ENCODE measurements around the gene ZNF77. TPM values are rescaled to one million over a fixed set of nuclear protein-coding genes. Genes with fewer than 3 reads are reported as not detected.
"Not testable (repeated sequence)": the region's sequence is repeated elsewhere in the genome, so short reads cannot be mapped to it uniquely, and the experiment has no call there.

Gene ZNF77
- total RNA-seq, 1 donor from 2014 or later, result 3.7 TPM

- DNase-seq (ENCODE audit: low read depth in 2 of 2), result no peak
Observed at GRCh38 chr19:2970201-2970835, 25.5 kb upstream of the ZNF77 start.

DNA sequence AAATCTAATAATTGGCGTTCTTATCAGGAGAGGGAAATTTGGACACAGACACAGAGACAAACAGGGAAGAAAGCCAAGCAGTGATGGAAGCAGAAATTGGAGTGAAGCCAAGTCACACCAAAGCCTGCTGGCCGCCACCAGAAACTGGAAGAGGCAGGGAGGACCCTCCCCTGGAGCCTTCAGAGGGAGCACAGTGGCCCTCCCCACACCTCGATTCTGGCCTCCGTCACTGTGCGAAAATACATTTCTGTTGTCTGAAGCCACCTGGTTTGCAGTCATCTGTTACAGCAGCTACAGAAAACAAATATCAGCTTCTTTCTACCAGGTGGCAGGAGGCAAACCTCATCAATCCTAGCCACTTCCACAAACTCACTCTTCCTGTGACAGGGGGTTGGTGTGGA lies 24.3 kb upstream of the ZNF77 start:
- DNase-seq (ENCODE audit: low read depth in 2 of 2), result peak in 1 of 2 donors; percentile 75

GRCh38 chr19:2967972-2968371 lies 23.2 kb upstream of the ZNF77 start:
- DNase-seq (ENCODE audit: low read depth in 2 of 2), result no peak

- no peak for DNase-seq (ENCODE audit: low read depth in 2 of 2)
Observed at GRCh38 chr19:2964874-2965273, 20.1 kb upstream of the ZNF77 start.

DNA sequence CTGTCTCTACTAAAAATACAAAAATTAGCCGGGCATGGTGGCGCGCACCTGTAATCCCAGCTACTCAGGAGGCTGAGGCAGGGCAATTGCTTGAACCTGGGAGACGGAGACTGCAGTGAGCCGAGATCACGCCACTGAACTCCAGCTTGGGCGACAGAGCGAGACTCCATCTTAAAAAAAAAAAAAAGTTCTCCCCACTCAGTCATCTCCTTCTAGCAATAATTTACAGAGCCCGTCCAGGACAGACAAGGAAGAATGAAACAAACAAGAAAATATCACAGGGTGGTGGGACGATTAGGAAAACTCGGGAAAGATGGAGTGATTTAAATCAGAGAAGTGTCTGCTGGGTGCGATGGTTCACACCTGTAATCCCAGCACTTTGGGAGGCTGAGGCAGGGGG lies 18.9 kb upstream of the ZNF77 start:
- not testable (repeated sequence) for DNase-seq (ENCODE audit: low read depth in 2 of 2)

DNA sequence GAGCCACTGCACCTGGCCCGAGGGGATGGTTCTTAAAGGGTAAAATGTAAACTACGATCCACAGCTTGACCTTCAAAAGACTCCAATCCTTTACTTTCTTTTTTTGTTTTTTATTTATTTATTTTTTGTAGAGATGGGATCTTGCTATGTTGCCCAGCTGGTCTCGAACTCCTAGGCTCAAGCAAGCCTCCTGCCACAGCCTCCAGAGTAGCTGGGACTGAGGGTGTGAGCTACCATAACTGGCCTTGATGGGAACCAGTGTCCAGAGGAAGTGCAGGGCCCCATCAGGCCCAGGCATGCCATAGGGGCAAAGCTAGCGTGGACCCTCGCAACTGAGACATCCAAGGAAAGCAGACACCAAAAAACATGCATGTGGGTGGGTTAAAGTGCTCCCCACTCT lies 18.4 kb upstream of the ZNF77 start:
- no peak for DNase-seq (ENCODE audit: low read depth in 2 of 2)

DNA sequence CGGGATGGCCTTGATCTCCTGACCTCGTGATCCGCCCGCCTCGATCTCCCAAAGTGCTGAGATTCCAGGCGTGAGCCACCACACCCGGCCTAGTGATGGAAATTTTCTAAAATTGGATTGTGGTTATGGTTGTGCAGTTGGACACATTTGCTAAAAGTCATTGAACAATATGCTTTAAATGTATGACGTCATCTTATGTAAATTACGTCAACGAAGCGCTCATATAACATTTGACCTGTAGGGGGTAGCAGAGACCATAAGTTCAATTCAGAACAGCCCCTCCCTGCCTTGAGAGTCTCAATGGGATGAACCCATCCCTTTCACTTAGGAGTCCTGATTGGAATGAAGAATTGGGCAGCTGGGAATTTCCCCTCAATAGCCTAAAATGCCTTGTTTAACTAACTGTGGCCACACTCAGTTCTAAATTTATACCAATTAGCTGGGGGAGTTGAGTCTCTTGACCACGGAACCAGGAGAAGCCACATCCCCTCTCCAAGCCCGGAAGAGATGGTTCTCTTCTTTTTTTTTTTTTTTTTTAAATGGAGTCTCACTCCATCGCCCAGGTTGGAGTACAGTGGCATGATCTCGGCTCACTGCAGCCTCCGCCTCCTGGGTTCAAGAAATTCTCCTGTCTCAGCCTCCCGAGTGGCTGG lies 17.4 kb upstream of the ZNF77 start:
- DNase-seq (ENCODE audit: low read depth in 2 of 2), result peak; percentile 78 to 83

DNA sequence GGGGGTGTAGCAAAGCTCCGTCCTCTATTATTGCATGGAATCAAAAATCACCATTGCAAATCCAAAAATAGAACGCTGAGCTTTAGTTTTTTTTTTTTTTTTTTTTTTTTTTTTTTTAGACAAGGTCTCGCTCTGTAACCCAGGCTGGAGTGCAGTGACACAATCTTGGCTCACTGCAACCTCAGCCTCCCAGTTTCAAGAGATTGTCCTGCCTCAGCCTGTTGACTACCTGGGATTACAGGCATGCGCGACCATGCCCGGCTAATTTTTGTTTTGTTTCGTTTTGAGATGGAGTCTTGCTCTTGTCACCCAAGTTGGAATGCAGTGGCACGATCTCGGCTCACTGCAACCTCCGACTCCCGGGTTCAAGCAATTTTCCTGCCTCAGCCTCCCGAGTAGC lies 15.3 kb upstream of the ZNF77 start:
- no peak for DNase-seq (ENCODE audit: low read depth in 2 of 2)

- DNase-seq (ENCODE audit: low read depth in 2 of 2), result no peak
Observed at GRCh38 chr19:2957160-2957559, 12.4 kb upstream of the ZNF77 start.

- no peak for DNase-seq (ENCODE audit: low read depth in 2 of 2)
Observed at GRCh38 chr19:2952953-2953481, 8.2 kb upstream of the ZNF77 start.

DNA sequence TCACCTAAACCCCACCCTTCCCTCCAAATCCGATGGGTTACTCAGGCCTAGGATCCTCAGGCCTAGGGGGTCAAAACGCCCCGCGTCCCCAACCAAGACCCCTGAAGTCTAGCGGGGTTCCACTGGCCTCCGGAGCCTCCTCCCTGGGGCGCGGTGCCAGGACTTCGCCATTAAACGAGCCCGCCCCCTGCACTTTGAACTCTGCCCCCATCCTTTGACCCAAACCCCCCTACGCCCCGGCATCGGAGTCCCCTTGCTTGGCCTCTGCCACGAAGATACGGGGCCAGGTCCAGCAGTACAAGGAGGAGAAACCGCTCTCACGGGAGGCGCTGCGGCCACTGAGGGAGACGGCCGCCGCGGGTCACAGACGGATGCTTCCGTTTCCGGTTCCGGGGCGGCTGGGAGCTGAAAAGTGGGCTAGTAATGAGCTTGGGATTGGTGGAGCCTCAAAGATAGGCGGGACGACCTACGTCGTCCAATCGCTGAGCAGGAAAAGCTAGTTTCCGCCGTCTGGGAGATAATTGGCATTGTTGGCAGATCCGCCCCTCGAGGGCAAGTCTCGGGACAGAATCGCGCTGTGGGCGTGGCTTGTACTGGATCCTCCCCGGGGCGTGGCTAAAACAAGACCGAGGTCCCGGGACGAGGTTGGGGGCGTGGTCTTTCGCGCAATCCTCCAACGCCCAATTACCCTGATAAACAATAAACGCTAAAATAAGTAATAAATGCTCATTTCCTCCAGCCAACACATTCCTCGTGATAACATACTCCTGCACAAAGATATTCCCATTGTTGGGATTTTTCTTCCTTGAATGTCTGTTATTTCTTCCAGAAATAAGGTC lies 5.7 kb upstream of the ZNF77 start:
- DNase-seq (ENCODE audit: low read depth in 2 of 2), result peak; percentile 99 to 100

GRCh38 chr19:2949939-2950285 lies 5.1 kb upstream of the ZNF77 start:
- DNase-seq (ENCODE audit: low read depth in 2 of 2), result peak; percentile 74 to 99

DNA sequence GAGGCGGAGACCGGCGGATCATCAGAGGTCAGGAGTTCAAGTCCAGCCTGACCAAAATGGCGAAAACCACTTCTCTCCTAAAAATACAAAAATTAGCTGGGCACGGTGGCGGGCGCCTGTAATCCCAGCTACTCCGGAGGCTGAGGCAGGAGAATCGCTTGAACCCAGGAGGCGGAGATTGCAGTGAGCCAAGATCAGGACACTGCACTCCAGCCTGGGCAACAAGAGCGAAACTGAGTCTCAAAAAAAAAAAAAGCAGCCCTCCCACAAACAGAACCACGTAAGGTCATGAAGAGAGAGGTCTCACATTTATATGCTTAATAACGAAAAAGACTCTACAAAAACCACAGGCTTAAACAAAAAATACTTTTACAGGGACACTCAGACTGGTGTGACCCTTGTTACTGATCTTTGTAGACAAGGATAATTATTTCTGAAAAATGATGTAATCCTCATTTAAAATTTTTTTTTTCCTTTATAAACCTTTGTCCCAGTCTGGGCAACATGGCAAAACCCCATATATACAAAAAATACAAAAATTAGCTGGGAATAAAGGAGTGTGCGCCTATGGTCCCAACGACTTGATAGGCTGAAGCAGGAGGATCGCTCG lies 909 bp upstream of the ZNF77 start:
- DNase-seq (ENCODE audit: low read depth in 2 of 2), result no peak

DNA sequence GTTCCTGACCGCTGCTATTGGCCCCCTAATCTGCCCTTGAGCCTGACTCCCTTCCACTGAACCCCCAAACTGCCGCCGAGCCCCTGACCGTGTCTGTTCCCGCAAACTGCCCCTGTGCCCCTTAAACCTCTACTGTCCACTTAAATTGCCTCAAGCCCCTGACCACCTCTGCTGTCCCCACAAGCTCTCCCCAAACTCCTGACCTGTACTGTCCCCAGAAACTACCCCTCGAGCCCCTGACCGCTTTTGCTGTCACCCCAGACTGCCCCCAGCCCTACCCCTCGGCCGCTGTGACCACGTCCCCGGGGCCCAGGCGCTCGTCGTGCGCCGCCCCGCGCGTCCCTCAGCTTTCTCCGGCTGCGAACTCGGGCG lies 382 bp downstream of the ZNF77 start:
- no peak for DNase-seq (ENCODE audit: low read depth in 2 of 2)

GRCh38 chr19:2942928-2943640 lies 1.7 kb downstream of the ZNF77 start:
- no peak for DNase-seq (ENCODE audit: low read depth in 2 of 2)

GRCh38 chr19:2935863-2936262 lies 8.9 kb downstream of the ZNF77 start:
- not testable (repeated sequence) for DNase-seq (ENCODE audit: low read depth in 2 of 2)

GRCh38 chr19:2933490-2933910 lies 11.3 kb downstream of the ZNF77 start:
- DNase-seq (ENCODE audit: low read depth in 2 of 2), result no peak

DNA sequence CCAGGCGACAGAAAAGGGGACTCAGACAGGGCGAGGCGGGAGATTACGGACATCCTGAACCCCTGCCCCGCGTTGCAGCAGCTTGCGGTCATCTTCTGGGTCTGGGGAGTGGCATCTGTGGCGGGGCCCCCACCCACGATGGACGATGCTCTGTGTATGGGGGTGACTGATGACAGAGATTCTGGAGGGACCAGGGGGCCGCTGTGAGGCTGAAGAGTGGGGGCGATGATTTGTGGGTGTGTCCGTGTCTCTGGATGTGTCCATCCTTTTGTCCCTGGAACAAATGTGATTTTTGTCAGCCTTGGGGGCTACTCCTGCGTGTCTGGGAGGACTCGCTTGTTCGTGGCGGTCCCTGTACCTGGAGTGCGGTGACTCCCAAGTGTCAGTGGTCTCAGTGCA lies 17.7 kb downstream of the ZNF77 start:
- no peak for DNase-seq (ENCODE audit: low read depth in 2 of 2)

DNA sequence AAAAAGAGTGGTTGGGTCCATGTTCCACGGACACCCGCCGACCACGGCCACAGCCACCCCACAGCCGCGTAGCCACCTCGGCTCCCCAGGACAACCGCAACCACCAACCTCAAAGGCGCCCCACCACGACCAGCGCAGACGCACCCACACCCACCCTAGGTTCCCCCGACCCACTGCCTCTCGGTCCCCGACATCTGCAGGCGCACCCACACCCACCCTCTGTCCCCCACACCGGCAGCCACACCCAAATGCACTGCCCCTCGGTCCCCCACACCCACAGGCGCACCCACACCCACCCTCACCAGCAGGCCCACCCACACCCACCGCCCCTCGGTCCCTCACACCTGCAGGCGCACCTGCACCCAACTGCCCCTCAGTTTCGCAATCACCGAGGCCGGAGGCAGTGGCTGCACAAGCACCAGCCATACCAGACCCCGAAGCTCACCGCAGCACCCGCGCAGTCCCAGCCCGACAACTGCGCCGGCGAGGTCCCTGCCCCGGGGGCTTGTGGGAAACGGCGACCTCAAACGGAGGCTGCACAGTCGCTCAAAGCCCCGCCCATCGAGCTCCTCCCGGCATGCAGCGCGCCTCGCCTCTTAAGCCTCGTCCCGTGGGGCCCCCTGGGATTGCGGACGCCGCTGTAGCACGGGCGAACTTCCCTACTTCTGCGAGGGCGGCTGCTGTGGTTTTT lies 18.3 kb downstream of the ZNF77 start:
- DNase-seq (ENCODE audit: low read depth in 2 of 2), result no peak

GRCh38 chr19:2923510-2923909 lies 21.3 kb downstream of the ZNF77 start:
- no peak for DNase-seq (ENCODE audit: low read depth in 2 of 2)

- no peak for DNase-seq (ENCODE audit: low read depth in 2 of 2)
Observed at GRCh38 chr19:2922987-2923386, 21.8 kb downstream of the ZNF77 start.

Measured in dermis microvascular lymphatic vessel endothelial cell (primary cell).